Endothelial cell of umbilical vein (primary cell): ENCODE data around the gene MAPKAP1. TPM values are rescaled to one million over a fixed set of nuclear protein-coding genes. Genes with fewer than 3 reads are reported as not detected.

Source experiments
- BruUV-seq: library from RNA; stranded (reverse); fragments of 400-500 nt; replicated peaks from 2 replicates; lab custom pipeline; 2021; lab: Mats Ljungman, UMichigan
- CTCF ChIA-PET: fragments of 300-600, 350-600 bp; sonication (Branson Sonifier 250); formaldehyde crosslinking; loops from one replicate; lab custom pipeline; 2021; ENCODE audit warnings: antibody characterized with exemption, inconsistent platforms; lab: Charles Lee
- POLR2A ChIA-PET: fragments of 300-600, 350-600 bp; sonication (Branson Sonifier 250); formaldehyde crosslinking; loops from one replicate; lab custom pipeline; 2021; ENCODE audit warnings: antibody characterized with exemption, inconsistent platforms; lab: Charles Lee
- DNase-seq: peaks from one replicate; pipeline ENCODE4 v3.0.0-alpha.2; 2011; ENCODE audit warnings: low read depth, low spot score
- FAIRE-seq: peaks from 2 replicates; lab custom pipeline; 2011; peaks lifted over from hg19 to GRCh38; lab: Jason Lieb, UNC
- H2AFZ ChIP-seq: 2 replicates; pipeline ENCODE4 v1.6.0; 2012; ENCODE audit warnings: low read depth, low read length, control low read depth, inconsistent platforms
- H3K27ac ChIP-seq: 2 replicates; pipeline ENCODE4 v1.5.1; 2011; ENCODE audit warnings: low read depth, mild to moderate bottlenecking, control low read depth, low read length, moderate library complexity; ENCODE audit not compliant: insufficient read depth
- H3K27me3 ChIP-seq, 2 experiments: 2 replicates each; pipeline versions ENCODE4 v1.6.0 to v1.6.1; 2011; ENCODE audit warnings: low read length in 2 of 2, mixed read lengths in 1 of 2; ENCODE audit not compliant: control insufficient read depth in 2 of 2, insufficient read depth in 2 of 2
- H3K36me3 ChIP-seq, 2 experiments: 2 replicates in 1 of 2; 3 replicates in 1 of 2; pipeline ENCODE4 v1.5.1; 2011; ENCODE audit warnings: low read length in 2 of 2, mild to moderate bottlenecking in 1 of 2, moderate library complexity in 1 of 2; ENCODE audit not compliant: control insufficient read depth in 2 of 2, insufficient read depth in 2 of 2; ENCODE audit errors: extremely low read depth in 1 of 2
- H3K4me1 ChIP-seq: 3 replicates; pipeline ENCODE4 v1.5.1; 2011; ENCODE audit warnings: mild to moderate bottlenecking, low read length; ENCODE audit not compliant: control insufficient read depth, insufficient read depth; ENCODE audit errors: extremely low read depth
- H3K4me2 ChIP-seq: 2 replicates; pipeline ENCODE4 v1.6.1; 2011; ENCODE audit warnings: low read length, control low read depth, mixed read lengths; ENCODE audit not compliant: insufficient read depth
- H3K4me3 ChIP-seq, 3 experiments: fragments of 200-600 bp in 1 of 3; sonication (generic), shearing (Covaris generic) in 1 of 3; replicated peaks in 1 of 3; 2 replicates each; pipeline ENCODE4 v1.5.1; 2011 to 2016; ENCODE audit warnings: control low read depth in 3 of 3, low read length in 3 of 3, mild to moderate bottlenecking in 2 of 3, inconsistent platforms in 1 of 3, low read depth in 1 of 3, moderate library complexity in 1 of 3; ENCODE audit not compliant: insufficient read depth in 1 of 3
- H3K79me2 ChIP-seq: 2 replicates; pipeline ENCODE4 v1.6.0; 2012; ENCODE audit warnings: low read length, inconsistent platforms; ENCODE audit not compliant: control insufficient read depth, insufficient read depth
- H3K9ac ChIP-seq: replicated peaks from 2 replicates; pipeline ENCODE3; 2011; ENCODE audit warnings: low read length, control low read depth; ENCODE audit not compliant: insufficient read depth; ENCODE audit errors: extremely low read depth
- H3K9me1 ChIP-seq: replicated peaks from 3 replicates; pipeline ENCODE4 v1.6.0; 2011; ENCODE audit warnings: mild to moderate bottlenecking, low read length; ENCODE audit not compliant: control insufficient read depth, insufficient read depth; ENCODE audit errors: extremely low read depth
- H3K9me3 ChIP-seq: replicated peaks from 2 replicates; pipeline ENCODE4 v1.5.1; 2012; ENCODE audit warnings: low read length, inconsistent platforms; ENCODE audit not compliant: control insufficient read depth, insufficient read depth
- H4K20me1 ChIP-seq: replicated peaks from 2 replicates; pipeline ENCODE3; 2011; ENCODE audit warnings: mild to moderate bottlenecking, low read length; ENCODE audit not compliant: control insufficient read depth, insufficient read depth; ENCODE audit errors: extremely low read depth
- EZH2 ChIP-seq: IDR thresholded peaks from 2 replicates; pipeline ENCODE4 v1.6.1; 2012; ENCODE audit warnings: borderline replicate concordance, low read depth, mild to moderate bottlenecking, moderate library complexity, low read length, inconsistent platforms; ENCODE audit not compliant: severe bottlenecking
- FOS ChIP-seq: IDR thresholded peaks from 2 replicates; pipeline ENCODE4 v1.6.1; 2011; ENCODE audit warnings: mild to moderate bottlenecking, low read length, moderate library complexity, borderline replicate concordance; ENCODE audit not compliant: insufficient read depth
- GATA2 ChIP-seq: IDR thresholded peaks from 2 replicates; pipeline ENCODE4 v1.7.0; 2011; ENCODE audit warnings: low read depth, mild to moderate bottlenecking, moderate library complexity, mixed read lengths, low read length; ENCODE audit not compliant: insufficient read length, insufficient read depth
- JUN ChIP-seq: IDR thresholded peaks from 2 replicates; pipeline ENCODE4 v1.6.1; 2011; ENCODE audit warnings: borderline replicate concordance, low read depth; ENCODE audit not compliant: insufficient read length, insufficient read depth
- MYC ChIP-seq: IDR thresholded peaks from one replicate; pipeline ENCODE4 v1.6.1; 2011; ENCODE audit warnings: mild to moderate bottlenecking, low read depth, low read length
- POLR2A ChIP-seq: IDR thresholded peaks from 2 replicates; pipeline ENCODE4 v1.6.1; 2012; ENCODE audit warnings: low read depth, mild to moderate bottlenecking, control low read depth, low read length
- POLR2AphosphoS5 ChIP-seq: IDR thresholded peaks from 2 replicates; pipeline ENCODE4 v1.6.1; 2012; ENCODE audit warnings: low read depth, mild to moderate bottlenecking, control low read depth, low read length, moderate library complexity; ENCODE audit not compliant: insufficient read depth
- dilution Hi-C: fragments of 300-500 bp; cut with MboI; formaldehyde crosslinking; loops from one replicate; pipeline ENCODE4 v1.15.0; 2019; ENCODE audit warnings: low sequenced_read_pairs; ENCODE audit not compliant: extremely low pct_ligation_motif_present
- intact Hi-C: fragments of 100-400 bp; cut with micrococcal nuclease; formaldehyde crosslinking; loops from one replicate; pipeline ENCODE4 v1.10.0; 2022
- polyA plus RNA-seq, 4 experiments: library from polyadenylated mRNA; depleted of rRNA in 3 of 4; stranded (reverse) in 3 of 4; unstranded in 1 of 4; fragments of >200 nt; gene quantifications; 2 replicates each; pipeline versions ENCODE4 v1.2.1 to v1.2.3, GENCODE V29; 2011 to 2012; ENCODE audit warnings: missing spikeins in 1 of 4
- total RNA-seq: library from RNA; stranded (reverse); gene quantifications from 2 replicates; pipeline ENCODE4 v1.2.3, GENCODE V29; 2021
- TF ChIP-seq, protein P1 (sequence below): IDR thresholded peaks from 2 replicates; pipeline ENCODE4 v1.6.1; 2011; ENCODE audit not compliant: insufficient read depth, insufficient read length
- TF ChIP-seq, protein P2 (sequence below), 2 donors: IDR thresholded peaks; 1 replicate in 1 of 2; 2 replicates in 1 of 2; pipeline ENCODE4 v1.5.1; 2011; ENCODE audit warnings: low read length in 2 of 2, mild to moderate bottlenecking in 2 of 2, moderate library complexity in 2 of 2, control low read depth in 1 of 2, inconsistent platforms in 1 of 2, low read depth in 1 of 2; ENCODE audit not compliant: insufficient read depth in 1 of 2; ENCODE audit errors: extremely low read depth in 1 of 2

MAPKAP1 gene
- total and polyA plus RNA-seq, 2 donors (not counting 3 experiments of a cell fraction or from before 2014, with no cell fraction given) = 61.9 to 99.1 TPM

DNA sequence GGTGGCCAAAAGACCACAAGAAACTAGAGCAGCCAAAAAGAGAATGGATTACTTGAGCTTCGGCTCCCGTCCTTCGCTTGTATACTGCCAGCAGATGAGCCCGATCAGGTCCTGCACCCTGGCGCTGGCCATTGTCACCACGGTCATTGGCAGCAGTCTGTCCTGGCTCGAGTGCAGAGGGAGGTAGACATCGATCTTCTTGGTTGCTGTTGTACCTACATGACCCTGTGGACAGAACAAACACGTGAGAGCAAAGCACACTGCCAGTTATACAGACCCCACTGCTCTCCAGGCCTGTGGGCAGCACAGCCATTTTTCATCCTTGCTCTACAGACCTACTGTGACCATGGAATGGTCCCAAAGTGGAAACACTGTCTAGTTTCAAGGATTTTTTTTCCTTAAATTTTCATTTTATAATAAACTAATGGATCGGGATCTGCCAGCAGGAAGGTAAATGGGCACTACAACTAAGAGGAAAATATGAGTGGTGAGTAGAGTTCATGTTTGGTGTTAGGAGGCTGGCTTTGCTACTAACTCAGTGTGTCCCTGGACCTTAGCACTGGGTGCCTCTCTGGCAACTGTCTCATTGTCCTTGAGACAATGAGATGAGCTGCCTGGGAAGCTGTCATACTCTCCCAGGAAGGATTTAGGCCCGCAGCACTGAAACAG lies 121.4 kb downstream of the MAPKAP1 start:
- H3K36me3 ChIP-seq = peaks cover 0 to 3% of the 10 kb centered on the region in 2 experiments
- ChIA-PET CTCF (interaction anchor here (0.8 kb wide), 1 partner anchor 9 kb away, joined by 3 read pairs; no protein-coding TSS in a partner anchor), POLR2A (no interaction called here)
- H3K27ac ChIP-seq = no peak overlapping the region
- peaks cover 28% of the 10 kb centered on the region for H3K79me2 ChIP-seq
- no peaks in the 10 kb centered on the region for H4K20me1 ChIP-seq
- dilution Hi-C loops (no loop called here), intact Hi-C loops (no loop called here)
- TF ChIP-seq JUN (no peak), POLR2A (no peak)
- TF ChIP-seq, protein P1, sequence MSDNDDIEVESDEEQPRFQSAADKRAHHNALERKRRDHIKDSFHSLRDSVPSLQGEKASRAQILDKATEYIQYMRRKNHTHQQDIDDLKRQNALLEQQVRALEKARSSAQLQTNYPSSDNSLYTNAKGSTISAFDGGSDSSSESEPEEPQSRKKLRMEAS = no peak
- no peaks in the 10 kb centered on the region for H3K4me1 ChIP-seq
- H3K4me2 ChIP-seq = no peak overlapping the region
- DNase-seq (no peak), FAIRE-seq (no peak)
- BruUV-seq = no TSS peak
- H3K9me3 ChIP-seq = no peaks in the 10 kb centered on the region
- H2AFZ ChIP-seq = no peak overlapping the region
- H3K9ac ChIP-seq = no peak overlapping the region
- no peaks in the 10 kb centered on the region for H3K9me1 ChIP-seq
- no peaks in the 10 kb centered on the region for H3K27me3 ChIP-seq
- H3K4me3 ChIP-seq = no peak overlapping the region

DNA sequence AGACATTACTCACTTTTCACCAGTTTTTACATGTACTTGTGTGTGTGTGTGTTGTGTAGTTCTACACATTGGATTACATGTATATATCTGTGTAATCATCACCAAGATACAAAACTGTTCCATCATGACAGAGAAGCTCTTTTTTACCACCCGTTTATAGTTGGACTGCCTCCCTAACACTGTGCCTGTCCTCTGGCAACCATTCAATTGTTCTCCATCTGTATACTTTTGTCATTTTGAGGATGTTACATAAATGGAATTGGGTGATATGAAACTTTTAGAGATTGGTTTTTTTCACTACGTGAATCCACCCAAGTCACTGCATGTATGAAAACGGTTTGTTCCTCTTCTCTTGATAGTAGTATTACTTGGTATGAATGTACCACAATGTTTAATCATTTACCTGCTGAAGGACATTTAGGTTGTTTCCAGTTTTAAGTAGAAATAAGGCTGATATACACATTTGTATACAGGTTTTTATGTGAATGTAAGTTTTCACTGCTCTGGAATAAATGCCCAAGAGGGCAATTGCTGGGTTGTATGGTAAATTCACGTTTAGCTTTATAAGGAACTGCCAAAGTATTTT lies 126.2 kb downstream of the MAPKAP1 start:
- Histone ChIP-seq H3K79me2 (peaks cover 2% of the 10 kb centered on the region), H3K36me3 (peaks cover 0 to 3% of the 10 kb centered on the region in 2 experiments), H3K27ac (no peak overlapping the region), H4K20me1 (no peaks in the 10 kb centered on the region), H3K9ac (no peak overlapping the region), H3K9me3 (no peaks in the 10 kb centered on the region), H3K27me3 (no peaks in the 10 kb centered on the region), H2AFZ (no peak overlapping the region), H3K9me1 (no peaks in the 10 kb centered on the region), H3K4me3 (no peak overlapping the region), H3K4me2 (no peak overlapping the region), H3K4me1 (no peaks in the 10 kb centered on the region)
- TF ChIP-seq MYC (no peak), POLR2A (no peak), EZH2 (no peak), JUN (no peak), FOS (no peak), GATA2 (no peak), POLR2AphosphoS5 (no peak)
- TF ChIP-seq, protein P1 = no peak
- TF ChIP-seq, protein P2, sequence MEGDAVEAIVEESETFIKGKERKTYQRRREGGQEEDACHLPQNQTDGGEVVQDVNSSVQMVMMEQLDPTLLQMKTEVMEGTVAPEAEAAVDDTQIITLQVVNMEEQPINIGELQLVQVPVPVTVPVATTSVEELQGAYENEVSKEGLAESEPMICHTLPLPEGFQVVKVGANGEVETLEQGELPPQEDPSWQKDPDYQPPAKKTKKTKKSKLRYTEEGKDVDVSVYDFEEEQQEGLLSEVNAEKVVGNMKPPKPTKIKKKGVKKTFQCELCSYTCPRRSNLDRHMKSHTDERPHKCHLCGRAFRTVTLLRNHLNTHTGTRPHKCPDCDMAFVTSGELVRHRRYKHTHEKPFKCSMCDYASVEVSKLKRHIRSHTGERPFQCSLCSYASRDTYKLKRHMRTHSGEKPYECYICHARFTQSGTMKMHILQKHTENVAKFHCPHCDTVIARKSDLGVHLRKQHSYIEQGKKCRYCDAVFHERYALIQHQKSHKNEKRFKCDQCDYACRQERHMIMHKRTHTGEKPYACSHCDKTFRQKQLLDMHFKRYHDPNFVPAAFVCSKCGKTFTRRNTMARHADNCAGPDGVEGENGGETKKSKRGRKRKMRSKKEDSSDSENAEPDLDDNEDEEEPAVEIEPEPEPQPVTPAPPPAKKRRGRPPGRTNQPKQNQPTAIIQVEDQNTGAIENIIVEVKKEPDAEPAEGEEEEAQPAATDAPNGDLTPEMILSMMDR (IDR thresholded peaks at IDR 0.05; ENCODE audit: extremely low read depth in 1 of 2, insufficient read depth in 1 of 2, low read depth in 1 of 2, low read length in 2 of 2) = no peak
- no peak for FAIRE-seq
- ChIA-PET CTCF (interaction anchor here (0.7 kb wide), 1 partner anchor 10 kb away, joined by 3 read pairs; no protein-coding TSS in a partner anchor), POLR2A (no interaction called here)
- dilution Hi-C loops (no loop called here), intact Hi-C loops (no loop called here)
- BruUV-seq = no TSS peak
- no peak for DNase-seq
